GM18505 (cell line): ENCODE results near the gene SLC8A3.
"Not testable (repeated sequence)": the region's sequence is repeated elsewhere in the genome, so short reads cannot be mapped to it uniquely, and the experiment has no call there.

Experiments used
- ATAC-seq: cut with Tn5 transposase; IDR thresholded peaks from one replicate; pipeline ENCODE4 v1.9.1; 2021; ENCODE audit not compliant: unreplicated experiment
- POLR2A ChIP-seq: IDR thresholded peaks from 4 replicates; pipeline ENCODE4 v1.6.1; 2011; ENCODE audit warnings: borderline replicate concordance; ENCODE audit not compliant: insufficient read depth, insufficient read length; ENCODE audit errors: extremely low read depth

Gene SLC8A3

GRCh38 chr14:70188659-70189455 is at the start of gene SLC8A3:
Gene SLC8A3 (minus strand): TSS chr14:70188951. CDS start chr14:70168422, 20,529 bp downstream.
- ATAC-seq: peak; percentile 32
- TF ChIP-seq POLR2A: peak; percentile 36

GRCh38 chr14:70237710-70238109 is 49.0 kb upstream of the SLC8A3 start:
- no peak for TF ChIP-seq POLR2A
- no peak for ATAC-seq

- no peak for TF ChIP-seq POLR2A
- no peak for ATAC-seq
These were observed 45.6 kb upstream of the SLC8A3 start for GRCh38 chr14:70234066-70234950.

GRCh38 chr14:70231756-70232544 is 43.2 kb upstream of the SLC8A3 start:
- not testable (repeated sequence) for ATAC-seq

GRCh38 chr14:70229877-70230640 is 41.3 kb upstream of the SLC8A3 start:
- ATAC-seq: not testable (repeated sequence)

GRCh38 chr14:70213721-70214282 is 25.1 kb upstream of the SLC8A3 start:
- no peak for TF ChIP-seq POLR2A
- no peak for ATAC-seq

GRCh38 chr14:70212752-70213151 is 24.0 kb upstream of the SLC8A3 start:
- ATAC-seq: no peak
- TF ChIP-seq POLR2A: no peak

- TF ChIP-seq POLR2A: no peak
- no peak for ATAC-seq
These were observed 19.6 kb upstream of the SLC8A3 start for GRCh38 chr14:70208380-70208779.

GRCh38 chr14:70203686-70204085 is 14.9 kb upstream of the SLC8A3 start:
- TF ChIP-seq POLR2A: no peak
- ATAC-seq: no peak

GRCh38 chr14:70201994-70202393 is 13.2 kb upstream of the SLC8A3 start:
- ATAC-seq: no peak
- no peak for TF ChIP-seq POLR2A

- TF ChIP-seq POLR2A: no peak
- no peak for ATAC-seq
These were observed 4.6 kb upstream of the SLC8A3 start for GRCh38 chr14:70193396-70193795.

- ATAC-seq: no peak
- TF ChIP-seq POLR2A: no peak
These were observed 4.2 kb upstream of the SLC8A3 start for GRCh38 chr14:70192915-70193314.
